Measurements from ENCODE around the gene FNDC3B.
"Not testable (repeated sequence)": the region's sequence is repeated elsewhere in the genome, so short reads cannot be mapped to it uniquely, and the experiment has no call there.

FNDC3B gene

DNA sequence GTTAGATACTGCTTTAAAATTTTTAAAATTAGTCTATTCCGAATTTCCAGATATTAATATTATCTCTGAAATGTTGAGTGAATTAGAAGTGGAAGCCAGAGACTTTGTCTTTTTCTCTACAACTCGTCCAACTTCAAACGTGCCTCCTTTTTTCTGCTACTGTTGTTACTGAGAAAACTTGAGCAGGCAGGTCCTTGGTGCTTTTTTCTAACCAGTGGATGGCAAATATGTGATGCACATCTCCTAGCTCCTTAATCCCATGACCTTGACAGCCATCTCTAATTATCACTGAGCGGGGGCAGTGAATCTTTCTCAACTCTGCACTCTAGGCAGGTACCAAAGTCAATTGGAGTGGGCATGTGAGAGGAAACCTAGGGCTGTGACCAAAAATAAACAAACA, 50.7 kb downstream of the FNDC3B start:
- no peak for DNase-seq (ENCODE audit: extremely low read depth in 1 of 2, low read depth in 1 of 2)

DNA sequence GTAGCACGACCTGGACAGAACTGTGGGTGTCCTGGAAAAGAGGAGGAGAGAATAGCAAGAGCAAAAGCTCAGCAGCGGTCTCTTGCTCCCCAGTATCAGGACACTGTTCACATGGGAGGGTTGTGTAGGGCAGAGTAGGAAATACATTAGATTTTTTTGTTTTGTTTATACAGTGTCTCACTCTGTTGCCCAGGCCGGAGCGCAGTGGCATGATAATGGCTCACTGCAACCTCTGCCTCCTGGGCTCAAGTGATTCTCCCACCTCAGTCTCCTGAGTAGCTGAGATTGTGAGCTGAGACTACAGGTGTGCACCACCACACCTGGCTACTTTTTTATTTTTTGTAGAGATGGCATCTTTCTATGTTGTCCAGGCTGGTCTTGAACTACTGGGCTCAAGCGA, 53.3 kb downstream of the FNDC3B start:
- no peak for DNase-seq (ENCODE audit: extremely low read depth in 1 of 2, low read depth in 1 of 2)

DNA sequence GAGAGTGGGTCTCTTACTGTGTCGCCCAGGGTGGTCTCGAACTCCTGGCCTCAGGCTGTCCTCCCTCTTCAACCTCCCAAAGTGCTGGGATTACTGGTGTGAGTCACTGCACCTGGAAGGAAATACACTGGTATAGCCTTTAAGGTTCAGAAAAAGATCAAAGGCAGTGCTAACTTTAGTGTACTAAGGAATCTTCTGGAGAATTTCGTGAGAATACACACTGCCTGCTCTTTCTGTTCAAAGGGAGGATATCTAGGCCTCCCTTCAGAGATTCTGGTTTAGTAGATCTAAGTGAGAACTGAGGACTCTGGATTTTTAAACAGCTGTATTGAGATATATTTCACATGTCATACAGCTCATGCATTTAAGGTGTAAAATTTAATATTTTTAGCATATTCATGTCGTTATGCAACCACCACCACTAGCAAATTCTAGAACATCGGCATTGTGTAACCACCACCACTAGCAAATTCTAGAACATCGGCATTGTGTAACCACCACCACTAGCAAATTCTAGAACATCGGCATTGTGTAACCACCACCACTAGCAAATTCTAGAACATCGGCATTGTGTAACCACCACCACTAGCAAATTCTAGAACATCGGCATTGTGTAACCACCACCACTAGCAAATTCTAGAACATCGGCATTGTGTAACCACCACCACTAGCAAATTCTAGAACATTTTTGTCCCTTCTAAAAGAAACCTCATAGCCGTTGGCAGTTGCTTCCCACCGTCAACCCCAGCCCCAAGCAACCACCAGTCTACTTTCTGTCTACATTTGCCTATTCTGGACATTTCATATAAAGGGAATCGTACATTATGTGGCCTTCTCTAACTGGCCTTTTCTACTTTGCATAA, 54.4 kb downstream of the FNDC3B start:
- not testable (repeated sequence) for DNase-seq (ENCODE audit: extremely low read depth in 1 of 2, low read depth in 1 of 2)

DNA sequence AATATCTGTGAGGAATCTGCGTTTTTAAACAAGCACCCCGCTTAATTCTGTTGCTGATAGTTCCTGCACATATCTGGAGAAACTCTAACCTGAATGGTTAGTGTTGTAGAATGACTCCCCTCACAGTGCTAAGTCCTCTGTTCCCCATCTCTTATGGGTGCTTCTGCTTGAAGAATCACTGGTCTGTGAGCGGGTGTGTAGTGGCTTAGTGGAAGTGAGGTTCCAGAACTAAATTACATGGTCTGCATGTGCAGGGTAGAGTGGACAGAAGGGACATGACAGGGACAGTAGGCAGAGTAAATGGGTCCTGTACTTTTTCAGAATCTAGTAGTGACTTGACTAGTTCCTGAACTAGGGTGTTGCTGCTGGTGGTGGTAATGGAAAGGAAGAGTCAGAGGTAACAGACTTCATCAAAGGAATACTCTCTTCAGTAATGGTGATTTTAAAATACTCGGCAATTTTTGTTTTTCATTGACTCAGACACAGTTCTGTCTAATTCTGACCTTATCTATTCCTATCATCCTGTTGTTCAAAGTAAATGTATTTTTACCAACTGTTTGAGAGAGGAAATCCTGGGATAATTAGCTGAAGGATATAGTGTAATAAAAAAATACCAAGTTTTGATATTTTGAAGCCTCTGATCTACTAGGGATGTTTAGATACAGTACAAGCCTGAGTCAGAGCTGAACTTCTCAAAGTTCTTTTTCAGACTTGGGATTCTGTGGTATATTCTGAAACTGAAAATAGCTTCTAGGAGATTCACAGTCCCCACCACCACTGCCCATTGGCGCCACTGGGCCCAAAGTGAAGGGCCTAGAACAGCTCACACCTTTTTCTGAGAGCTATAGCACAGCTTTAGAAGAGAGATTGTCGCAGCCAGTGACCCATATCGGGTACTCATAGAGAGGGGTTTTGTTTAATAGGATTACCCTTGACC, 55.5 kb downstream of the FNDC3B start:
- DNase-seq (ENCODE audit: extremely low read depth in 1 of 2, low read depth in 1 of 2) = no peak

DNA sequence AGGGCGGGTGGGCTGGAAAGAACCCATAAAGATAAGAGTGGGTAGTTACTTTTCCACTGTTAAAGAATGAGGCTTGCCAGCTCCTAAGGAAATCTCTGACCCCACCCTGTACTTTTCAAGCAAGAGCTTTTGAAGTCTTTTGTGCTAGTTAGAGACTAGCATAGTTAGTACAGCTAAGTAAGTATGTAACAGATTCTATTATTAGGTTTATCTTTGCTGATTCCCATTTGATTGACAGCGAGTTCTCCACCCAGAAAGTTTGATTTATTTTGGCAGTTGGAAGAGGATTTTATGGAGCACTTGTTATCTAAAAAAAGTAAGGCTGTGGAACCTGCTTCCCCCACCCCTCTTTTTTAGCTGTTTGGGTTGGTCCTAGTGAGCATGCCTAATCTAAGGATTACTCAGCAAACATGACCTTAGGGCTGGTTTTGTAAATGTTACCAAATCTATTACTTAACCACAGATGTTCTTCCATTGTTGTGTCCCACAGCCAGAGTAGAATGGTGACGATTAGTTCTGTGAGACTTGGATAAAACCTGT, 57.6 kb downstream of the FNDC3B start:
- DNase-seq (ENCODE audit: extremely low read depth in 1 of 2, low read depth in 1 of 2) = no peak

DNA sequence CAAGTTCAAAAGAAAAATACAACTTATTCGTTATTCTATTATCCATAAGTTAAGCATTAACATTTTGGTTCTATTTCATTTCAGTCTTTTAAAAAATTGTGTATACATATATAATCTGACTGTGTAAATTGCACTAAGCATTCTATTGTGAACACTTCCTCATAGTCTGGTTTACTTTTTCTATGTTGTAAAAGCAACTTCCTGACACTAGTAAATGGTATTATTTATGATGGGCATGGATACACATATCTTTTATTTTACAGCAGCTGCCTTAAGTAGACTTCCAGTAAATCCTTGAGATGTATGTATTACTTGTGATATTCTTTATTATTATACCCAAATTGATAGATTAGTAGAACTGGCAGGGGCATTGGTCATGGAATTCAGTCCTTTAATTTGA, 58.2 kb downstream of the FNDC3B start:
- DNase-seq (ENCODE audit: extremely low read depth in 1 of 2, low read depth in 1 of 2) = no peak

DNA sequence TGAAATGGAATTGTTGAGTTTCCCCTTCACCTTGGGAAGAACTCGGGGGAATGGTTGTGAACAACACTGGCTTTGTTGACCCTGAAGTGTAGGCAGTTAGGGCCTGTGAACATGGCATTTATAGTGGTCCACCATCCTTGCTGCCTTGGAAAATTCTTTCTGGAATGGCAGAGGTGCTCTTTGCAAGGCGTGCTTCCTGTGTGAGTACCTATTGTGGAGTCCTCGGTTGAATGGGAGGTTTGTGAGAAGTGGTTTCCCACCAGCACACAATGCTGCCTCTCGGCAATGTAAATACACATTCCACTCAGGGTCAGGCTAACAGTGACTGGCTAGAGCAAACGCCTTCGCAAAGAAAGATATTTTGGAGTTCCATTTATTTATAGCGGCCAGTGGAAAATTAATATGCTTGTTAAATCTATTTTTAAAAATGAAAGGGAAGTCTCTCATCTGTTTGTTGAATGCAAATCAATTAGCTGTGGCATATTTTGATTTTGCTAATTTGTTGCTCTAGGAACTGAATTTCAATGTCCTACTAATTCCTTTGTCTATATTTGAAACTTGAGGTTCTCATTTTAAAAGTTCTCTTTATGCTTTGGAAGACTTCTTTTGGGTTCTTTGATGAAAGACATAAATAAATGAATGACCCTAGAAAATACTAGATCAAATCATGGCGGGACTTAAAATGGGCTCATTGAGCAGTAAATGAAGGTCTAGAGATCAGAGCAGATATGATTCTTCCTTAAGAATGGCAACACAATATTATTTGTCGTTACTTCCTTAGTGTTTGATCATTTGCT, 59.5 kb downstream of the FNDC3B start:
- no peak for DNase-seq (ENCODE audit: extremely low read depth in 1 of 2, low read depth in 1 of 2)

DNA sequence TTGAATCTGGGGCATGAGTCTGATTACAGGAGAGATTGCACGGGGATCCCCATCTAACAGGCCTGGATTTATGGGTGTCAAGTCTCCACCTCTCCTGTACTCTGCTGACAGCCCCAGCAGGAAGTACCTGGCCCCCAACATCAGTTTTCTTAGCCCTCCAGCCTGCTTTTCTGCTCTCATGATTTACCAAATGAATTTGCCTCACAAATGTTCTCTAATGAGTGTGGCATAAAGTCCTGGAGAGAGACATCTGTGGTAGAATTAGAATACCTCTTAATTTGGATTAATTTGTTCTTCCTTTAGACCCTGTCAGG, 60.1 kb downstream of the FNDC3B start:
- no peak for DNase-seq (ENCODE audit: extremely low read depth in 1 of 2, low read depth in 1 of 2)

DNA sequence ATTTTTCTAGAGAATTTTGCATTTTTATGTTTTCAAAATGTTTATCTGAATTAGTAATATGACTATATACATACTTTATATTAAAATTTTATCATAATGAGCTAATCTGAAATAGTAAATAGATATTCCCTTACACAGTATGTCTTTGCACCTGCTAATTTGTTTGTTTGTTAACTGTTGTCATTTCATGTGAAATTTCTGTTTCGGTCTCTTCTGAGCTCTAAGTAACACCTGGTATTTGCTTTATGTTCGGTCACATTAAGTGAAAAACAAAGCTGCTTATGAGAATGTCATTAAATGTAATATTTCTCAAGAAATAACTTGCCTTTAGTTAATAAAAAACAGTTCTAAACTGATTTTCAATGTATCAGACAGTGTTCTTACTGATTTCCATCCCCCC, 61.1 kb downstream of the FNDC3B start:
- no peak for DNase-seq (ENCODE audit: extremely low read depth in 1 of 2, low read depth in 1 of 2)

DNA sequence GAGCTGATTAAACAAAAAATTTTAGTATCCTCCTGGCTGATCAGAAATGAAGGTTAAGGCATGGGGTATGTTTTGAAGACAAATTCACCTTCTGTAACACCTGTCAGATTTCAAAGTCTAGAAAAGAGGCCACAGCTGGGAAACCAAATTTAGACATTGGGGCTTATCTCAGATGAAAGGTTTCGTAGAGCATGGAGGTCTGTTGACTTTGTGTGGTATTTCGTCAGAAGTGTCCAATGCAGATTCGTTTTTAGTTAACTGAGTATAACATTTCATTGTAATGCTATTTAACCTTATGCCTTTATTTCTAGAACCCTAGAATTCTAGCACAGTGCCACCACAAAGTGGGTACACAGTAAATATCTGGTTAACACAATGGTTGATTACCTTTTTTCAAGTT, 61.7 kb downstream of the FNDC3B start:
- no peak for DNase-seq (ENCODE audit: extremely low read depth in 1 of 2, low read depth in 1 of 2)

DNA sequence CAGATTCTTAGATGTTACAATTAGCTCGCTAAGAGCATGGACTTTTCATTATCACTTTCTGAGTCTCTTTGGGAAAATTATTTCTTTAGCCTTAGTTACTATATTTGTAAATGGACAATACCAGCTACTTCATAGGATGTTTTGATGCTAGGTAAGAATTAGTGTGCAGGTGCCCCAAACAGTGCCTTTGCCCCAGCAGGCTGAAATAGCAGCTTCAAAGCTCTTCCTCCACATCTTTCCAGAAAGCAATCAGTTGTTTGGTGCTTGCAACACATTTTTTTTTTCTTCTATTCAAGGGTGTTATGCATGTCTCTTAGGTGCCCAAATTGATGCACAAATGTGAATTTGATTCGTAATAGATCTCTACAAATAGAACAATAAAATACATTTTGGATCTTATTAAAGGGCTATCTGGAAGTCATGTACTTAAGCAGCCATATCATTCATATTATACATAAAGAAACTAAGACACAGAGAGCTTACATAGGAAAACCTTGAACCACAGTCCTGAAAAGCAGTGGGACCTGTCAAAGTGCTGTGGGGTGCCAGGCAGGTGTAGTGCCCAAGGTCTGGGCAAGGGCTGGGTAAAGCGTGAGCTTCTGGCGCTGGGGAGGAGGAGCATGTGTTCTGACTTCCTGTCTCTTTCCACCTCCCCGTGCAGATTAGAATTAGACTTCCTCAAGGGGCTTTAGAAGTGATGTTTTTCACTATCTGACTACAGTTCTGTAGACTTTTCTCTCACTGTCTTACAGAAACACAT, 62.9 kb downstream of the FNDC3B start:
- peak in 1 of 2 donors; percentile 15 for DNase-seq (ENCODE audit: extremely low read depth in 1 of 2, low read depth in 1 of 2)

DNA sequence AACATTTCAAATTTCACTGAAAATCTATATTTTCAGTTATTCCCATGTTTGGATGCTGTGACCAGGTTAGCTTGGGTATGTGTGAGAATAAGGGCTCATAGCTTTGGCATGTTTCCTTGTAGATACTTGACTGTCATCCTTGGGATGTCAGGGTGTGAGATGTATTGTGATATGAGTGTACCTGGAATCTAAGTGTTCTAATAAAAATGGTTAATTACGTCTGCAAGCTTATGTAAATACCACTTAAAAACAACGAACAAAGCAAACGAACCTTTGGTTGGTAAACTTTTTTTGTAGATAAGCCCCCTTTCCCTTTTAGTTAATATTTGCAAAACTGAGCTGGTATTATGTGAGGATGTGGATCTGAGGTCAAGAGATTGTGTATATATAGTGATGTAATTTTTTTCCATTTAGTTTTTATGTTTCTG, 63.5 kb downstream of the FNDC3B start:
- DNase-seq (ENCODE audit: extremely low read depth in 1 of 2, low read depth in 1 of 2) = no peak

DNA sequence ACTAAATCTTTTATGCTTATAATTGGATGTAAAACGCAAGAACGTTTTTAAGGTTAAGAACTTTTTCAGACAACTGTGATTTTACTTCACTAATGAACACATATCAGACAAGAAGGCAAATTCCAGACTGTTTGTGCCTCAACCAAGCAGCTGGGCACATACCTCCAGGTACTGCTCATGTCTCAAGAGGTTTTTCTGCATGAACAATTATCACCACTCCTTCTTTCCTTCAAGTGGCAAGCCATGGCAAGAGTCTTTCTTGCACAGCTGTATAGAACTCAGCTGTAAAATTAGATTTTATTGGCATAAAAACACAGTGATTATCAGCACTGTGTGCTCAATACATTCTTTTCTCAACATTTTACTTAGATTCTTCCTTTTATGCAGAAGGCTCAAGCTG, 64.3 kb downstream of the FNDC3B start:
- DNase-seq (ENCODE audit: extremely low read depth in 1 of 2, low read depth in 1 of 2) = no peak

DNA sequence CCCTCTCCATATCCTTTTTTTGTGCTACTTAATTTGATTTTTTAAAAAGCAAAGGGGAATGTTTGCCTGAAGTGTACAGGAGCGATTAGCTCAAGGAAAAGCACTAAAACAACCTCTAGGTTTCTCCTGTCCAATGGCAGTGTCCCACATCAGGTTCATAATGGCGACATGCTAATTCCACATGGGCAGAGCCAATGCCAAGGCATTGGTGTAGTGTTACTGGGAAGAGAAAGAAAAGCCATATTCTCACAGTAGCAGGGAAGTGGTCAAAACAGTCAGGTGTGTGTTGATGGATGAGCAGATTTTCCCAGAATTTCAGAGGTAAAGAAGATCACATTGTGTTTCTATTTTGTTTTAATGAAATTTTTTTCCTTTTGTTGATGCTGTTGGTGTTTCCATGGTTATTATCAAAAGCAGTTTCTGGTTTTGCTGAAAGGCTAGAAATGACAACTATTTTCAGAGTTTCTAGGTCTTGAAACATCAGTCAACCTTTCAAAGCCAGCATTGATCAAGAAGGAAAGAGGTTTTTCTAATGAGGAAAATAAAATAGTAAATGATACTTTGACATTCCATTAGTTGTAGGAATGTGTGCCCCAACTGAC, 65.2 kb downstream of the FNDC3B start:
- DNase-seq (ENCODE audit: extremely low read depth in 1 of 2, low read depth in 1 of 2) = no peak

DNA sequence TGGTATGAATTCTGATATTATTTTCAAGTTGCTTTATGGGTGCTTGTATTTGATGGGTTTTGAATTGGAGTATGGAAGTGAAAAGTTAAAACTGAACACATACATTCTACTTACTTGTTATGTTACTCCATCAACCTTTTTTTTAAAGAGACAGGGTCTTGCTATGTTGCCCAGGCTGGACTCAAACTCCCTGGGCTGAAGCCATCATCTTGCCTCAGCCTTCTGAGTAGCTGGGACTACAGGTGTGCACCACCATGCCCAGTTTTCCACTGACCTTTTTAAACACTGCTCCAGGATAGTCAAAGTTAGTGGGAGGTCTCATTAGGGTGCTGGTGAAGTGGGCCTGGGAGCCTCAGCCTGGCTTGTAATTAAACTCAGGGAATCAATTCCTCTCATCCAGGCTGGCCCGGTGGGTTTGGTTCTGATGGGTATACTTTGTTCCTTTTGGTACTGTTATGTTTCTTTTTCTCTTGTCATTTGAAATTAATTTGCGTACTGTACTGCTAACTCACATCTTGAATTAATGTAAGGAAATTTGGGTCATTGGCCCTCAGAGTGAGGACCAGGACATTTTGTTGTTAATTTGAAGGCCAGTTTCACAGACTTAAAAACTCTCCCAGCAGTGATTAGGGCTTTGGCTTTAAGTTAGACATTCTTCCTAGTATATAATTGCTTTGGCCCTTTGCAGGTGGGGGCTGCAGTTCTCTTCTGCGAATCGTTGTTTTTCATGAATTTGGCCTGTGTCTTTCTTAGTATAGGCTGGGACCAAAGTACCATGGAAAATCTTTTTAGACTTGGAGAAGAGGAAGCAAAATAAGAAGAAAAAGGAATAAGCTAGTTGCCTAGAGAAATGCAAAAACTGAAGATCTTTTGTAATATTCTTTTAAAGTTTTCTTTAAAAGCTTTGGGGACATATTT, 66.9 kb downstream of the FNDC3B start:
- DNase-seq (ENCODE audit: extremely low read depth in 1 of 2, low read depth in 1 of 2) = no peak

DNA sequence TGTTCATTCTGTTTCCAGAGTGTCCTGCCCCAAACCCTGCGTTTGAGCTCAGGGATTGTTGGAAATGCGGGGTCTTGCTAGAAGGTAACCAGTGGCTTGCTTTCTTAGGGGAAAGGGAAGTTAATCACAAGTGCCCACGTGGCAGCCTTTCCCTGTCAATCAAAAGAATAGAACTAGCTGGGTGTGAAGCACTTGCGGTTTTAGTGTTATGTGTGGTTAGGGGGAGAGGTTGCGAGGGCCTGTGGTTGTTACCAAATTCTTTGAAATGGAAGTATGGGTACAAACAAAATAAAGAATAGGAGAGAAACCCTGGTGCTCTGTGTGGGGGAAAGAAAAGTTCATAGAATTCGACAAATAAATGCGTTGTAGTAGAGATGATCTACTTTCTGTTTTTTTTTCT, 67.6 kb downstream of the FNDC3B start:
- DNase-seq (ENCODE audit: extremely low read depth in 1 of 2, low read depth in 1 of 2) = peak; percentile 30 to 35

DNA sequence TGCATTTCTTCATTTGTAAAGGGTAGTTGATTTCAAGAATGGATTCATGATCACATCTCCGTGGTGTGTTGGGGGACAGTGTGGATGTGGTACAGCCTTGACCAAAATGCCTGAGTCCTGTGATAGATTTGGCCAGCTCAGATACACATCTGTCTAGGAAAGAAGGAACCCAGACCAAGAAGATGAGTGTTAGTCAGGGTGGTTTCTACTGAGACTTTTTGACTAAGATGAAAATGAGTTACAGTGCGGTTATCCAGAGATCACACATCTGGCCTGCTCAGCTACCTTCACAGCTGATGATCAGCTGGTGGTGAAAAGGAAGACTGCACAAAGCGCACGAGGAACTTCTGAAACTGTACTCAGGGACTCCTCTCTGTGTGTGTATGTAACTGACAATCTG, 68.0 kb downstream of the FNDC3B start:
- no peak for DNase-seq (ENCODE audit: extremely low read depth in 1 of 2, low read depth in 1 of 2)

DNA sequence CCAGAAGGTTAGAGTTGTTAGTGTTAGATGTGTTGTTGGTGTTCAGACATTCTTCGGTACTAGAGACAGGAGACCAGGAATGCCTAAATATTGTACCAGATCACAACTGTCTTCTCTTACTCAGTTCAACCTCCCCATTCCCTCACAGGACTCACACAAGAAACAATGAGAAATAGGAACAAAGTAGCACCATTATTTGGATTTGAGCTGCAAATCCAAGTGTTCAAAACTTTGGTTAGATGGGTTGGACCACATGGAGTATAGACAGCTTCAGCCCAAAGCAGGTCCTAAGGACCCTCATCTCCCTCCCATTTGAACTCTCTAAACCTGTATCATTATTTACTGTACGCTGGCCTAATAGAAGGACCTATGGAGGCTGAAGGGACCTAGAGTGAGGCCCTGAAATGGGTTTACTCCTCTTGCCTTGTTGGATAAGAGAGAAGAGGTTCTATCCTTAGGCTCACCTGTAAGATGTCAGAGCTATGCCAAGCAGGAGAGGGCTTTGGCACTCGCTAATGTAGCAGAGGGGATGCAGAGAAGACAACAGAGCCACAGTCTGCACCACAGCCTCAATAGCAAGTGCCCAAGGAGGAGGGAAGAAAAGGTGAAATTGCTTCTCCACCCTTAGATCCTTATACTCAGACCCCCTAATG, 70.9 kb downstream of the FNDC3B start:
- no peak for DNase-seq (ENCODE audit: extremely low read depth in 1 of 2, low read depth in 1 of 2)

Data from activated CD8-positive, alpha-beta memory T cell treated with anti-CD3 and anti-CD28 coated beads for 1 hour (primary cell).